Colon (tissue), 2 donors: Measurements from ENCODE around the gene P3H4.
"Not testable (repeated sequence)": the region's sequence is repeated elsewhere in the genome, so short reads cannot be mapped to it uniquely, and the experiment has no call there.

Source experiments
- FAIRE-seq: peaks from 2 replicates; lab custom pipeline; 2012; peaks lifted over from hg19 to GRCh38; lab: Jason Lieb, UNC
- donor health status: control.
- donor health status: control.

The P3H4 gene

DNA sequence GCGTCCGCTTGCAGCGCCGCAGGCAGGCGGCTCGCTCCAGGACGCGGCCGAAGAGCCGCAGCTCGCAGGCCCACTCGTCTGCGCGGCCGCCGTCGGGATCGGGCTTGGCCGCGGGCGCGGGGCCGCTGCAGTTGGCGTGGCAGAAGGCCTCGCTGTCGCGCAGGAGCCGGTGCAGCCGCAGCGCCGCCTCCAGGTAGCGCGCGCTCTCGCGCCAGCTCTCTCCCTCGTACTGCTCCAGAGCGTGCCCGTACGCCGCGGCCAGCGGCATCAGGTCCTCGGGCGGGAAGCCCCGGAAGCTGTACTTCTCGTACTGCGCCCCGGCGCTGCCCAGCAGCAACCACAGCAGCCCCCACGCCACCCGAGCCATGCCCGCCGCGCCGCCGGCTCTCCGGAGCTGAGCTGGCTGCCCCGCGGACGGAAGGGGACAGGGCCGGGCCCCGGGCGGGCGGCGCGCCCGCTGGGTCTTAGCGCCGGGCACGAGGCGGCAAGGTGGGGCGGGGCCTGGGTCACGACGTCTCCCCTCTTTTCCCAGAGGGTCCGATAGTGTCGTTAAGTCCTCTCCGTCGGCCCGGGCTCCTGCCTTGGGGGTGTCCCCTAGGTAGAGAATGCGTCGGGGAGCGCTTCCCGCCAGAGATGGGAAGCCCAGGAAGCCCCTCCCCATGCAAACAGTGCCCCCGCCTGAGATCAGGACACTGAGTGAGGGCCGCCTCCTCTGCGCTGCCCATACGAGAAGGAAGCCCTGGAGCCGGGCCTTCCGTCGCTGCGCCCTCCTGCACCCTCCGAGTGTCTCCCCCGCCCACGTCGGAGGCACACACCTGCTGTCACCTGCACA is at the start of gene P3H4:
P3H4 (minus strand) TSS at position 401 of the 832 bp plus-strand sequence; CDS start at position 367, 34 bp downstream.
- FAIRE-seq, result no peak

- no peak for FAIRE-seq
Observed at GRCh38 chr17:41860254-41860931, 48.6 kb upstream of the P3H4 start.

GRCh38 chr17:41851382-41851781 is 39.6 kb upstream of the P3H4 start:
- FAIRE-seq, result not testable (repeated sequence)

- no peak for FAIRE-seq
Observed at GRCh38 chr17:41849251-41849990, 37.7 kb upstream of the P3H4 start.

- no peak for FAIRE-seq
Observed at GRCh38 chr17:41848788-41849187, 37.0 kb upstream of the P3H4 start.

- no peak for FAIRE-seq
Observed at GRCh38 chr17:41844971-41845370, 33.2 kb upstream of the P3H4 start.

GRCh38 chr17:41840781-41841180 is 29.0 kb upstream of the P3H4 start:
- not testable (repeated sequence) for FAIRE-seq

DNA sequence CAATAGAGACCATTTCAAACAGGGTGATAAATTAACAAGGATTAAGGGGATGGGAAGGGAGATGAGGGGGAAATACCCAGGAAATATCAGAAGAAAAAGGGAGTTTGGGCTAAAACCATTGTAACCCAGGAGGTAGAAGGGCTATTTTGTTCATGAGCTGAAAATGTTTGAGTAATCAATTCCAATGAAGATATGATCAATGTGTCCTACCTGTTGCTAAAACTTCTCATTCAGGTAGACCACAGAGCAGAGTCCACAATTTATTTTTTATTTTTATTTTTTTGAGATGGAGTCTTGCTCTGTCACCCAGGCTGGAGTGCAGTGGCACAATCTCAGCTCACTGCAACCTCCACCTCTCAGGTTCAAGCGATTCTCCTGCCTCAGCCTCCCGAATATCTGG is 27.7 kb upstream of the P3H4 start:
- not testable (repeated sequence) for FAIRE-seq

DNA sequence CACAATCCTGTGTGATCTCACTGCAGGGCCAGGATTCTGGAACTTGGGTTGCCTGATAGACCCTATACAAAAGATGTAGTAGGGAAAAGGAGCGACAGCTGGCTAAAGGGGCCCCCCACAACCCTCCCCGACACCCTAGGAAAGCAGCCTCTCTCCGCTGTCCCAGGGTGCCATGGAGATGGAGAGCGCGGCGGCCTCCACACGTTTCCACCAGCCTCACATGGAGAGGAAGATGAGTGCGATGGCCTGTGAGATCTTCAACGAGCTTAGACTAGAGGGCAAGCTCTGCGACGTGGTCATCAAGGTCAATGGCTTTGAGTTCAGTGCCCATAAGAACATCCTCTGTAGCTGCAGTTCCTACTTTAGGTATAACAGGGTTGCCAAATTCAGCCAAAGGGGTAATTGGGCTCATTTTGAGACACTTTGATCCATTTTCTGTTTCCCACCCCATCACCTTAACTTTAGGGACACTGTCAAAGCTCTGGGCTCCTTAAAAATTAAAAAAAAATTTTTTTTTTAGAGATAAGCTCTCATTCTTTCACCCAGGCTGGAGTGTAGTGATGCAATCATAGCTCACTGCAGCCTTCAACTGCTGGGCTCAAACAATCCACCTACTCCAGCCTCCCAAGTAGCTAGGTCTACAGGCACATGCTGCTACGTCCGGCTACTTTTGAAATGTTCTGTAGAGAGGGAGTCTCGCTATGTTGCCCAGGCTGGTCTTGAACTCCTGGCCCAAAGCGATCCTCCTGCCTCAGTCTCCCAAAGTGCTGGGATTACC is 26.2 kb upstream of the P3H4 start, which contains the start of gene KLHL10:
KLHL10 (plus strand) TSS at position 65 of the 778 bp plus-strand sequence; CDS start at position 173, 108 bp downstream.
- FAIRE-seq, result no peak

DNA sequence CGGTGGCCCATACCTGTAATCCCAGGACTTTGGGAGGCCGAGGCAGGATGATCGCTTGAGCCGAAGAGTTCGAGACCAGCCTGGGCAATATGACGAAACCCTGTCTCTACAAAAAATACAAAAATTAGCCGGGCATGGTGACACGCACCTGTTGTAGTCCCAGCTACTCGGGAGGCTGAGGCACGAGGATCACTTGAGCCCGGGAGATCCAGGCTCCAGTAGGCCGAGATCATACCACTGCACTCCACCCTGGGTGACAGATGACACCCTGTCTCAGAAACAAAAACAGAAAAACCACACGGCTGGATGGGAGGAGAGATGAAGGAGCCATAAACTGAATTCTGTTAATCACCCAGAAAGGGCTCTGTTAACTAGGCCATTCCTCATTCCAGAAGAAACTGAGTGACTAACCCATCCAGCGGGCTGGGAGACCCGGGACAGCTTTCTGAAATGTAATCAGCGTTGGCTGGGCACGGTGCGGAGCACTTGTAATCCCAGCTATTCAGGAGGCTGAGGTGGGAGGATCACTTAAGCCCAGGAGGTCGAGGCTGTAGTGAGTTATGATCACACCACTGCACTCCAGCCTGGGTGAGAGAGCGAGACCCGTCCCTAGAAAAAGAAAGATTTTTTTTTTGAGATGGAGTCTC is 24.9 kb upstream of the P3H4 start:
- no peak for FAIRE-seq

GRCh38 chr17:41835800-41836549 is 24.2 kb upstream of the P3H4 start, which contains the start of gene NT5C3B:
Gene NT5C3B, minus strand, starts transcription at chr17:41836232. Its CDS starts 39 bp downstream, at chr17:41836193.
- FAIRE-seq, result no peak

GRCh38 chr17:41835214-41835799 is 23.6 kb upstream of the P3H4 start:
- no peak for FAIRE-seq

- FAIRE-seq, result not testable (repeated sequence)
Observed at GRCh38 chr17:41829961-41830360, 18.2 kb upstream of the P3H4 start.

DNA sequence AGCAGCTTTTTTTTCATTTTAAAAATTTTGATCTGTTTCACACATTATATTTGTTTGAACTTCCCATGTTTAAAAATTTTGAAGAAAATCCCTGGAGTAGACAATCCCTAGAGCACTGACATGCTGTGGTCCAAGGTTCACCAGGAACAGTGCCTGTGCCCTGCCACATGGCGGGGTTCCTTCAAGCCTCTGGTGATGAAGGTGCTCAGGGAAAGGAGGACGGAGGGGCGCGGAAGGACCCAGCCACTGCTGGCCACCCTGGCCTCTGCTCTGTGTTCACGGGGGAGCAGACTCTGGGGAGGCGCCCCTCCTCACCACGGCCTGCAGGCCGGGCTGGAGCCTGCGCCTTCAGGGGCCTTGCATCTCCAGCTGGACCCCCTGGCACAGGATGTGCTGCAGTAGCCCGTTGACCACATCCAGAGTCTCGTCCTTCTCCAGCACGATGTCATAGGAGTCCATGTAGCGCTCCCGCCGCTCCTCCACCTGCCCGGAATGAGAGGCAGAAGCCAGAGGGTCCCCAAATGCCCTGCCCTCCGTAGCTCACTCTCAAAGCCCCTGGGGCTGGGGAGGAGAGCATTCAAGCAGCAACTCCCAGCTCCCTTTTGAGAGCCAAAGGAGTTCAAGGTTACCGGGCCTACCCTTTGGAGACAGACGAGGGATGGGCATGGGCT is 13.6 kb upstream of the P3H4 start:
- no peak for FAIRE-seq

GRCh38 chr17:41824086-41824485 is 12.3 kb upstream of the P3H4 start:
- no peak for FAIRE-seq

DNA sequence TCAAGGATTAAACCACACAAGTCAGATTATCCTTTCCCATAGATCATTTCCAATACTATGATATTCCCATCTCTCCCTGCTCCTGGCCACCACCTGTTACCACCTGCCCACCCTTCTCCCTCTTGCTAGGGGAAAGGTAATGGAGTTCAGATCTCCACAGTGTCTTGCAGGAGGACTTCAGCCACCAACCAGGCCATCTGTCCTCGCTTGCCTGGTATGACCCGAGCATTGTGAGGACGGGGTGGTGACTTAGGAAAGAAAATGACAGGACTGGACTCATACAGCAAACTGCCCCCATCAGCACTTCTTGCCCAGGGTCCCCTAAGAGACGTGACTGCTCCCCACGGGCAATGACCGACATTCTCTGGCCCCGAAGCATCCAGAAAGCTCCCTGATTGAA is 11.8 kb upstream of the P3H4 start:
- FAIRE-seq, result no peak

GRCh38 chr17:41823141-41823524 is 11.4 kb upstream of the P3H4 start:
- no peak for FAIRE-seq

DNA sequence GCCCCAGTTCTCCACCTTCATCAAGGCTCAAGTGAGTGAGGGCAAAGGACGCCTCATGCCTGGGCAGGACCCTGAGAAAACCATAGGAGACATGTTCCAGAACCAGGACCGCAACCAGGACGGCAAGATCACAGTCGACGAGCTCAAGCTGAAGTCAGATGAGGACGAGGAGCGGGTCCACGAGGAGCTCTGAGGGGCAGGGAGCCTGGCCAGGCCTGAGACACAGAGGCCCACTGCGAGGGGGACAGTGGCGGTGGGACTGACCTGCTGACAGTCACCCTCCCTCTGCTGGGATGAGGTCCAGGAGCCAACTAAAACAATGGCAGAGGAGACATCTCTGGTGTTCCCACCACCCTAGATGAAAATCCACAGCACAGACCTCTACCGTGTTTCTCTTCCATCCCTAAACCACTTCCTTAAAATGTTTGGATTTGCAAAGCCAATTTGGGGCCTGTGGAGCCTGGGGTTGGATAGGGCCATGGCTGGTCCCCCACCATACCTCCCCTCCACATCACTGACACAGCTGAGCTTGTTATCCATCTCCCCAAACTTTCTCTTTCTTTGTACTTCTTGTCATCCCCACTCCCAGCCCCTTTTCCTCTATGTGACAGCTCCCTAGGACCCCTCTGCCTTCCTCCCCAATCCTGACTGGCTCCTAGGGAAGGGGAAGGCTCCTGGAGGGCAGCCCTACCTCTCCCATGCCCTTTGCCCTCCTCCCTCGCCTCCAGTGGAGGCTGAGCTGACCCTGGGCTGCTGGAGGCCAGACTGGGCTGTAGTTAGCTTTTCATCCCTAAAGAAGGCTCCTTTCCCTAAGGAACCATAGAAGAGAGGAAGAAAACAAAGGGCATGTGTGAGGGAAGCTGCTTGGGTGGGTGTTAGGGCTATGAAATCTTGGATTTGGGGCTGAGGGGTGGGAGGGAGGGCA is 10.7 kb upstream of the P3H4 start:
- no peak for FAIRE-seq
